ENCODE measurements around the gene LCT.

Gene LCT

DNA sequence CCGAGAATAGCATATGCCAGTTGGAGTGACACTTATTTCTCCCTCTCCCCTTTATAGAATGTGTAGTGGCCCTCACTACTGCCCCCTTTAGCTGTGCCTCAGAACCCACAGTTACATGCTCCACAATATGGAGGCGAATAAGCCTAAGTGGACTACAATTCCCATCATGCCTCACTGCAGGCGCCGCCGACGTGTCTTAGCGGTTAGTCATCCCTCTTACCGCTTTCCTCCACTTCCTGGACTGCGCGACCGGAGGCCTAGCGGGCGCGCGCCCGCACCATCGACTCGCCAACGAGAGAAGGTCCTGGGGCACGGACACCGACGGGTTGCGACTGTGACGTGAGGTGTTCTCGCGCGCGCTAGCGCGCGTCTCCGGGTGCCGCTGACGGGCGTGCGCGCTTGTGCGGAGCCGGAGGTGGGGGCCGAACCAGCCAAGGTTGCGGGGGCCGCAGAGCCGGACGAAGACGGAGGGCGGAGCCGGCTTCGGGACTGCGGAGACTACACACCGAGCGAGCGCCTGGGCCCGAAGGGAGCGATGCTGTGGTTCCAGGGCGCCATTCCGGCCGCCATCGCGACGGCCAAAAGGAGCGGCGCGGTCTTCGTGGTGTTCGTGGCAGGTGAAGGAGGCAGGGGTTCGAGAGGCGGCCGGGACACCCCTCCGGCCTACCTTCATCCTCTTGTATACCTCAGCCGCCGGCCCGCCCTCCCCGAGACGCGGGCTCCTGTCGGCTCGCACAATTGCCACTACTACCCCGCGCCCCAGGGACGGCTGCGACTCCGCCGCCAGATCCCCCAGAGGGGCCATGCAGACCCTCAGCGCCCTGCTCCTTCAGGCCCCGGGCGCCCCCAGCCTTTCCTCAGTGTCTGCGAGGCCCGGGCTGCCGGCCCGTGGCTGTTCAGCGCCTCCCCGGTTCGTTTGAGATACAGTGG lies 95.3 kb downstream of the LCT start, which contains the start of gene UBXN4:
Gene UBXN4 (plus strand): TSS at position 461 of the 930 bp plus-strand sequence. CDS start 75 bp downstream, at position 536.
- peak; percentile 94 for DNase-seq (ENCODE audit: low read depth)

DNA sequence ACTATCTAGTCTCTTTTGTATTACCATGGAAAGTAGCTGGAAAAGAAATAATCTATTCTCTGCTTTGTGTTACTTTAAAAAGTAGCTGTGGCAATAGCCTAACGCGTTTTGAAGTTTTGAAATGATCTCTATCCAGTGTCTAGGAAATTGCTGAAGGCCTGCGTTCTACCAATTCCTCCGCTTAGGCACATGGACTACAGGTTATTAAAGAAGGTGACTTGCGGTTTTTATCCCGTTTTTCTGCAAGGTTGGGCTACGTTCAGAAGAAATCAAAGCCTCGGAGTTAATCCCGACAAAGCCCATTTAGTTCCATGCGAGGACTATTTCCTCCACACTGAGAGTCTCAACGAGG lies 96.0 kb downstream of the LCT start:
- DNase-seq (ENCODE audit: low read depth) = no peak

GRCh38 chr2:135740206-135740605 lies 96.8 kb downstream of the LCT start:
- no peak for DNase-seq (ENCODE audit: low read depth)

All from activated T-cell treated with anti-CD3 and anti-CD28 coated beads for 24 hours (primary cell).